ENCODE data around the gene PTPRN2. TPM values are rescaled to one million over a fixed set of nuclear protein-coding genes. Genes with fewer than 3 reads are reported as not detected.

PTPRN2 gene
- total and polyA plus RNA-seq, 9 of the 15 experiments (the other 6 are each of a cell fraction or from before 2014, with no cell fraction given), result not detected

- 0% methylated on average over 6 of the region's 6 CpGs for WGBS (ENCODE audit: insufficient coverage, low coverage, missing lambda C conversion rate)
- intact Hi-C loops (cut with micrococcal nuclease), result no loop called here
- Histone ChIP-seq H3K9me1 (ENCODE audit: control insufficient read depth, insufficient read depth, low read length) (no peaks in the 10 kb centered on the region), H3K27me3 (ENCODE audit: control insufficient read depth in 2 of 2, insufficient read depth in 2 of 2, low read length in 2 of 2) (peaks cover 0 to 48% of the 10 kb centered on the region in 2 experiments; a peak in 3 of 5 replicates), H3K9me3 (replicated peaks; ENCODE audit: control insufficient read depth, insufficient read depth, low read depth, low read length) (no peaks in the 10 kb centered on the region; the same call in 1 of the 2 replicates), H3K79me2 (ENCODE audit: control insufficient read depth, insufficient read depth, low read length) (no peaks in the 10 kb centered on the region), H3K4me3 (no peak overlapping the region), H3K4me2 (ENCODE audit: insufficient read depth, low read length) (no peak overlapping the region), H3K9ac (ENCODE audit: insufficient read depth in 1 of 2, low read depth in 2 of 2, low read length in 2 of 2) (no peak overlapping the region), H3K27ac (ENCODE audit: extremely low read depth, low read depth, low read length) (no peak overlapping the region), H2AFZ (ENCODE audit: low read depth, low read length) (no peak overlapping the region), H3K4me1 (replicated peaks in 1 of 2; ENCODE audit: control insufficient read depth in 2 of 2, insufficient read depth in 2 of 2, low read length in 2 of 2) (peaks cover 0 to 11% of the 10 kb centered on the region in 2 experiments; a peak in 2 of 5 replicates), H4K20me1 (replicated peaks; ENCODE audit: control insufficient read depth, insufficient read depth, low read length) (no peaks in the 10 kb centered on the region; the same call in 1 of the 2 replicates), H3K36me3 (ENCODE audit: control insufficient read depth, insufficient read depth, low read length) (no peaks in the 10 kb centered on the region)
- DNase-seq (ENCODE audit: extremely low read depth in 1 of 4, low spot score in 3 of 4), result no peak
- POLR2A ChIA-PET, result no interaction called here
- in situ Hi-C loops (cut with MboI), result no loop called here
- TF ChIP-seq MAX (CRISPR knock-in tag; IDR thresholded peaks at IDR 0.05), result no peak
- TF ChIP-seq MXD1 (CRISPR knock-in tag; IDR thresholded peaks at IDR 0.05; ENCODE audit: borderline replicate concordance, poor library complexity, severe bottlenecking), result no peak
- no peak for TF ChIP-seq ZNF830 (CRISPR knock-in tag; IDR thresholded peaks at IDR 0.05)
- TF ChIP-seq HSF4 (CRISPR knock-in tag; IDR thresholded peaks at IDR 0.05; ENCODE audit: borderline replicate concordance), result no peak
- TF ChIP-seq CCNT2 (IDR thresholded peaks at IDR 0.05; ENCODE audit: borderline replicate concordance, extremely low read depth, insufficient read length, low read depth, low read length), result no peak
- no peak for TF ChIP-seq AFF1 (IDR thresholded peaks at IDR 0.05; ENCODE audit: low read depth in 1 of 2, partially characterized antibody in 2 of 2)
- no peak for TF ChIP-seq HMG20A (CRISPR knock-in tag; conservative IDR thresholded peaks at IDR 0.05)
- no peak for TF ChIP-seq ZBTB26 (CRISPR knock-in tag; IDR thresholded peaks at IDR 0.05)
- no peak for TF ChIP-seq CCAR2 (IDR thresholded peaks at IDR 0.05; ENCODE audit: low read depth, low read length)
- TF ChIP-seq HDGF (IDR thresholded peaks at IDR 0.05), result no peak
- TF ChIP-seq ZNF175 (CRISPR knock-in tag; IDR thresholded peaks at IDR 0.05; ENCODE audit: low read depth), result no peak
- no peak for TF ChIP-seq MXI1 (IDR thresholded peaks at IDR 0.05; ENCODE audit: low read depth, low read length)
- no peak for TF ChIP-seq KAT2B (IDR thresholded peaks at IDR 0.05; ENCODE audit: low read depth, low read length)
- TF ChIP-seq FOXJ2 (tag; IDR thresholded peaks at IDR 0.05), result no peak
- BruUV-seq (replicated peaks), result no TSS peak
- CTCF ChIA-PET (ENCODE audit: low intra/inter-chr PET ratio), result no interaction called here
- FAIRE-seq, result no peak
- no peak for ATAC-seq
Observed at GRCh38 chr7:158397885-158398284, 189.7 kb downstream of the PTPRN2 start.
